DND-41 (cell line): ENCODE results near the gene L3MBTL3.

Source experiments
- ATAC-seq: fragments of 200-7000 bp; cut with Tn5 transposase; 3 replicates; pipeline ENCODE4 v1.9.1; 2021; ENCODE audit warnings: low read depth; ENCODE audit not compliant: insufficient read depth
- DNase-seq: peaks from one replicate; pipeline ENCODE4 v3.0.0-alpha.2; 2020
- H2AFZ ChIP-seq: 2 replicates; pipeline ENCODE4 v1.6.0; 2012; ENCODE audit warnings: low read depth, low read length
- H3K27ac ChIP-seq: 2 replicates; pipeline ENCODE4 v1.5.1; 2012; ENCODE audit warnings: low read length, inconsistent platforms
- H3K27me3 ChIP-seq: fragments of 200-600 bp; sonication (generic); 2 replicates; pipeline ENCODE4 v1.6.0; 2012; ENCODE audit warnings: low read length, mild to moderate bottlenecking, inconsistent platforms; ENCODE audit not compliant: insufficient read depth, poor library complexity
- H3K36me3 ChIP-seq: 2 replicates; pipeline ENCODE4 v1.5.1; 2012; ENCODE audit warnings: low read length, inconsistent platforms; ENCODE audit not compliant: insufficient read depth
- H3K4me1 ChIP-seq: 2 replicates; pipeline ENCODE4 v1.5.1; 2012; ENCODE audit warnings: mild to moderate bottlenecking, low read length; ENCODE audit not compliant: insufficient read depth
- H3K4me2 ChIP-seq: 2 replicates; pipeline ENCODE4 v1.6.0; 2012; ENCODE audit warnings: mild to moderate bottlenecking, moderate library complexity, low read length, inconsistent platforms; ENCODE audit not compliant: insufficient read depth
- H3K4me3 ChIP-seq, 2 experiments: fragments of 200-600 bp in 1 of 2; shearing (Covaris generic) in 1 of 2; 2 replicates each; pipeline ENCODE4 v1.5.1; 2012 to 2016; ENCODE audit warnings: inconsistent platforms in 2 of 2, low read length in 2 of 2, mild to moderate bottlenecking in 2 of 2, low read depth in 1 of 2, moderate library complexity in 1 of 2
- H3K79me2 ChIP-seq: 2 replicates; pipeline ENCODE4 v1.6.0; 2012; ENCODE audit warnings: low read length, inconsistent platforms; ENCODE audit not compliant: insufficient read depth
- H3K9ac ChIP-seq: 2 replicates; pipeline ENCODE4 v1.6.0; 2012; ENCODE audit warnings: low read depth, mild to moderate bottlenecking, inconsistent platforms, low read length, moderate library complexity
- H3K9me3 ChIP-seq: 2 replicates; pipeline ENCODE4 v1.5.1; 2012; ENCODE audit warnings: low read length, moderate library complexity, mild to moderate bottlenecking, inconsistent platforms; ENCODE audit not compliant: insufficient read depth, severe bottlenecking
- H4K20me1 ChIP-seq: 2 replicates; pipeline ENCODE4 v1.6.0; 2012; ENCODE audit warnings: low read length; ENCODE audit not compliant: insufficient read depth
- EZH2 ChIP-seq: IDR thresholded peaks from 3 replicates; pipeline ENCODE4 v1.6.1; 2012; ENCODE audit warnings: borderline replicate concordance, low read depth, mild to moderate bottlenecking, moderate library complexity, low read length, inconsistent platforms; ENCODE audit not compliant: severe bottlenecking
- TF ChIP-seq, protein P1 (sequence below): IDR thresholded peaks from 2 replicates; pipeline ENCODE4 v1.5.1; 2012; ENCODE audit warnings: borderline replicate concordance, low read length, moderate library complexity, mild to moderate bottlenecking; ENCODE audit not compliant: poor library complexity, severe bottlenecking; ENCODE audit errors: extremely low read depth

The L3MBTL3 gene

GRCh38 chr6:130047088-130047995 lies 29.0 kb downstream of the L3MBTL3 start:
- no peak for TF ChIP-seq EZH2
- TF ChIP-seq, protein P1, sequence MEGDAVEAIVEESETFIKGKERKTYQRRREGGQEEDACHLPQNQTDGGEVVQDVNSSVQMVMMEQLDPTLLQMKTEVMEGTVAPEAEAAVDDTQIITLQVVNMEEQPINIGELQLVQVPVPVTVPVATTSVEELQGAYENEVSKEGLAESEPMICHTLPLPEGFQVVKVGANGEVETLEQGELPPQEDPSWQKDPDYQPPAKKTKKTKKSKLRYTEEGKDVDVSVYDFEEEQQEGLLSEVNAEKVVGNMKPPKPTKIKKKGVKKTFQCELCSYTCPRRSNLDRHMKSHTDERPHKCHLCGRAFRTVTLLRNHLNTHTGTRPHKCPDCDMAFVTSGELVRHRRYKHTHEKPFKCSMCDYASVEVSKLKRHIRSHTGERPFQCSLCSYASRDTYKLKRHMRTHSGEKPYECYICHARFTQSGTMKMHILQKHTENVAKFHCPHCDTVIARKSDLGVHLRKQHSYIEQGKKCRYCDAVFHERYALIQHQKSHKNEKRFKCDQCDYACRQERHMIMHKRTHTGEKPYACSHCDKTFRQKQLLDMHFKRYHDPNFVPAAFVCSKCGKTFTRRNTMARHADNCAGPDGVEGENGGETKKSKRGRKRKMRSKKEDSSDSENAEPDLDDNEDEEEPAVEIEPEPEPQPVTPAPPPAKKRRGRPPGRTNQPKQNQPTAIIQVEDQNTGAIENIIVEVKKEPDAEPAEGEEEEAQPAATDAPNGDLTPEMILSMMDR = no peak
- H3K9ac ChIP-seq = no peak overlapping the region
- H3K27me3 ChIP-seq = peaks cover 21% of the 10 kb centered on the region
- DNase-seq (no peak), ATAC-seq (no peak)
- no peaks in the 10 kb centered on the region for H3K4me1 ChIP-seq
- H3K4me3 ChIP-seq = no peak overlapping the region
- H2AFZ ChIP-seq = no peak overlapping the region
- no peaks in the 10 kb centered on the region for H3K79me2 ChIP-seq
- H3K36me3 ChIP-seq = no peaks in the 10 kb centered on the region
- no peak overlapping the region for H3K27ac ChIP-seq
- H4K20me1 ChIP-seq = no peaks in the 10 kb centered on the region
- H3K4me2 ChIP-seq = no peak overlapping the region
- no peaks in the 10 kb centered on the region for H3K9me3 ChIP-seq

DNA sequence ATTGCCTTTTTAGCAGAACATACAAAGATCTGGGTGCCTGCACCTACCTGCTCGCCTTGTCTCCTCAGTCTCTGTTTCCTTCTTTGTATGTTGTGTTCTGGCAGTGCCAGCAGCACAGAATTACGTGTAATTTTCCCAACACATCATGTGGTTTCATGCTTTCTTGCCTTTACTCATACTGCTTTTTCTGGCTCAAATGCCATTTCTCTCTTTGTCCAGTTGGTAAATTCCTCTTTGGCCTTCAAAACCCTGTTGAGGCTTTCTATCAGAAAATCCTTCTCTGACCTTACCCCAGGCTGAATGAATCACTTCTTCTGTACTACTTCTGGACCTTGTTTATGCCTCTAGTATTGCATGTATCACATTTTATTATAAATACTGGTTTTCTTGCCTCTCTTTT lies 31.8 kb downstream of the L3MBTL3 start:
- Histone ChIP-seq H3K36me3 (no peaks in the 10 kb centered on the region), H3K27me3 (peaks cover 17% of the 10 kb centered on the region), H3K9me3 (no peaks in the 10 kb centered on the region), H3K9ac (no peak overlapping the region), H4K20me1 (no peaks in the 10 kb centered on the region), H3K4me2 (no peak overlapping the region), H3K79me2 (no peaks in the 10 kb centered on the region), H3K4me1 (no peaks in the 10 kb centered on the region), H3K4me3 (no peak overlapping the region), H2AFZ (no peak overlapping the region), H3K27ac (no peak overlapping the region)
- no peak for ATAC-seq
- TF ChIP-seq, protein P1 = no peak
- no peak for TF ChIP-seq EZH2
- DNase-seq = no peak

GRCh38 chr6:130054725-130055124 lies 36.3 kb downstream of the L3MBTL3 start:
- Histone ChIP-seq H3K4me1 (no peaks in the 10 kb centered on the region), H2AFZ (no peak overlapping the region), H3K36me3 (no peaks in the 10 kb centered on the region), H3K9me3 (no peaks in the 10 kb centered on the region), H3K27ac (no peak overlapping the region), H3K79me2 (no peaks in the 10 kb centered on the region), H3K9ac (no peak overlapping the region), H3K4me3 (no peak overlapping the region), H3K27me3 (no peaks in the 10 kb centered on the region), H3K4me2 (no peak overlapping the region), H4K20me1 (no peaks in the 10 kb centered on the region)
- ATAC-seq (no peak), DNase-seq (no peak)
- TF ChIP-seq, protein P1 = no peak
- TF ChIP-seq EZH2 = no peak
